ENCODE data around the gene RBPMS2.

- no peak for TF ChIP-seq CTCF (IDR thresholded peaks at IDR 0.05; ENCODE audit: borderline replicate concordance, extremely low read depth, low read length, poor library complexity, severe bottlenecking)
- TF ChIP-seq EZH2 (IDR thresholded peaks at IDR 0.05; ENCODE audit: borderline replicate concordance, low read depth, low read length, severe bottlenecking) = no peak
Observed at GRCh38 chr15:64739577-64740143, 35.7 kb downstream of the RBPMS2 start.

Measured in DND-41 (cell line).